ENCODE results near the gene LKAAEAR1.

Gene LKAAEAR1

DNA sequence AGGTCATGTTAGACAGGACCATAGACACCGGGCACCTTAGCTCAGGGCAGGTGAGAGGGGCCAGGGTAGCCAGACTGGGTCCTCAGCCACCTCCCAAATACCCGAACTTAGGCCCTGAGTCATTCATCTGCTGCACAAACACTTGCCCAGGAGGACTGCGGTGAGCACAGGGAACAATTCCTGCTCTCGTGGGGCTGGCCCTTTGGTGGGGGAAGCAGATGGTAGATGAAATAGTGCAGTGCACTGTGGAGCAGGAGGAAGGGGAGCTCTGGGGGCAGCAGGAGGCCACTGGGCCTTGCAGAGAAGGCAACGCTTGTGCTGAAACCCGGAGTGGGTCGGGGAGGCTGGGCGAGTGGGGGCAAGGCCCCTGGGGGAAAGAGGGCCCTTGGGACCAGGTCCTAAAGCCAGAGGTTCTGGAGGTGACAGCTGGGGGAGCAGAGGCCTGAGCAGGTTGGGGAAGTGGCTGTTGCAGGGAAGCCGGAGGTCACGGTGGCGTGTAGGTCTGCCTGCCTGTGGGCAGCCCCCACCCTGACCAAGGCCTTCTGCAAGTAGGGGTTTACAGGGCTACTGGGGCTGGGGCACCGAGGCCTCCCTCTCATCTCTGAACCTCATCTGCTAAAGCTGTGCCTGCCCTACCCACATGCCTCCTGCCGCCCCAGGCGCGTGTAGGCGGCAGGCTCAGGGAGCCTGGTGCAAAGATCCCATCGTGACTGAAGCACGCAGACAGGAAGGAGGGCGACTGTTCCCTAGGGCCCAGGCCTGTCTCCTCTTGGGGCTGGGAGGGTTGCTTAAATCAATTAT is 27.8 kb upstream of the LKAAEAR1 start:
- no peak overlapping the region for H3K9ac ChIP-seq (ENCODE audit: low read length in 5 of 5)
- H3K4me3 ChIP-seq (ENCODE audit: low read depth in 1 of 5, low read length in 5 of 5), result no peak overlapping the region
- H3K36me3 ChIP-seq (ENCODE audit: control insufficient read depth in 5 of 5, insufficient read depth in 5 of 5, low read length in 5 of 5), result no peaks in the 10 kb centered on the region
- no peak overlapping the region for H3K27ac ChIP-seq (ENCODE audit: low read depth, low read length)
- peaks cover 0 to 7% (median 0%) of the 10 kb centered on the region in 5 donors for H3K4me1 ChIP-seq (ENCODE audit: control insufficient read depth in 5 of 5, insufficient read depth in 5 of 5, low read length in 5 of 5)
- H3K27me3 ChIP-seq (ENCODE audit: control insufficient read depth in 5 of 5, insufficient read depth in 4 of 5, low read length in 5 of 5), result peaks cover 0 to 20% (median 13%) of the 10 kb centered on the region in 5 donors
- H3K9me3 ChIP-seq (ENCODE audit: control insufficient read depth in 5 of 5, low read length in 5 of 5), result no peaks in the 10 kb centered on the region

GRCh38 chr20:64110411-64111068 is 26.3 kb upstream of the LKAAEAR1 start:
- Histone ChIP-seq H3K27ac (ENCODE audit: low read depth, low read length) (no peak overlapping the region), H3K9ac (ENCODE audit: low read length in 5 of 5) (no peak overlapping the region)

DNA sequence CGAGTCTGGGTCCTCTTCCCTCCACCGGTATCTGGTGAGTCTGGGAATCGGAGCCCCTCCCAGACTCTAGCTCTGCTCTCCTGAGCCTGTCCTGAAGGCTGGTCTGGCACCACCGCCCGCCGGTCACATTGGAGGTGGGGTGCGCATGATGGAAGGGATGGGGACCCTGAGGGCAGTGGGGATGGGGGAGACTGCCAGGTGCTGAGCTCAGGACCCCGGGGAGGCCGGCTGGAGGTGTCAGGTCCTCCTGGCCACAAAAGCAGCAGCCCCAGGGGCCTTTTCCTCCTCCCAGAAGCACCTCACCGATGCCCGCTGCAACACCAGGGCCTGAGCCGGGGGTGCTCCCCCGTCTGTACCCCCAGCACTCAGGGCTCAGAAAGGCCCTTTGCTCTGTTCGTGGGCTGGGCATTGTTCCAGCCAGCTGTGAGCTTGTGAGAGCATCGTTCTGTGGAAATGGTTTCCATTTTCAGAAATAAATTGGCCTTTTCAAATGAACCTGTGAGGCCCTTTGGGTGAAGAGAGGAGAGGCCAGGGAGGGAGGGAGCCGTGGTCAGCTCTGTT is 25.7 kb upstream of the LKAAEAR1 start:
- no peak overlapping the region for H3K27ac ChIP-seq (ENCODE audit: low read depth, low read length)

More at GRCh38 chr20:64110411-64111068, 26.3 kb upstream of the LKAAEAR1 start:
- Histone ChIP-seq H3K27me3 (ENCODE audit: control insufficient read depth in 5 of 5, insufficient read depth in 4 of 5, low read length in 5 of 5) (peaks cover 0 to 28% (median 19%) of the 10 kb centered on the region in 5 donors), H3K4me3 (ENCODE audit: low read depth in 1 of 5, low read length in 5 of 5) (no peak overlapping the region), H3K4me1 (ENCODE audit: control insufficient read depth in 5 of 5, insufficient read depth in 5 of 5, low read length in 5 of 5) (peaks cover 0 to 7% (median 0%) of the 10 kb centered on the region in 5 donors), H3K9me3 (ENCODE audit: control insufficient read depth in 5 of 5, low read length in 5 of 5) (no peaks in the 10 kb centered on the region), H3K36me3 (ENCODE audit: control insufficient read depth in 5 of 5, insufficient read depth in 5 of 5, low read length in 5 of 5) (no peaks in the 10 kb centered on the region)

DNA sequence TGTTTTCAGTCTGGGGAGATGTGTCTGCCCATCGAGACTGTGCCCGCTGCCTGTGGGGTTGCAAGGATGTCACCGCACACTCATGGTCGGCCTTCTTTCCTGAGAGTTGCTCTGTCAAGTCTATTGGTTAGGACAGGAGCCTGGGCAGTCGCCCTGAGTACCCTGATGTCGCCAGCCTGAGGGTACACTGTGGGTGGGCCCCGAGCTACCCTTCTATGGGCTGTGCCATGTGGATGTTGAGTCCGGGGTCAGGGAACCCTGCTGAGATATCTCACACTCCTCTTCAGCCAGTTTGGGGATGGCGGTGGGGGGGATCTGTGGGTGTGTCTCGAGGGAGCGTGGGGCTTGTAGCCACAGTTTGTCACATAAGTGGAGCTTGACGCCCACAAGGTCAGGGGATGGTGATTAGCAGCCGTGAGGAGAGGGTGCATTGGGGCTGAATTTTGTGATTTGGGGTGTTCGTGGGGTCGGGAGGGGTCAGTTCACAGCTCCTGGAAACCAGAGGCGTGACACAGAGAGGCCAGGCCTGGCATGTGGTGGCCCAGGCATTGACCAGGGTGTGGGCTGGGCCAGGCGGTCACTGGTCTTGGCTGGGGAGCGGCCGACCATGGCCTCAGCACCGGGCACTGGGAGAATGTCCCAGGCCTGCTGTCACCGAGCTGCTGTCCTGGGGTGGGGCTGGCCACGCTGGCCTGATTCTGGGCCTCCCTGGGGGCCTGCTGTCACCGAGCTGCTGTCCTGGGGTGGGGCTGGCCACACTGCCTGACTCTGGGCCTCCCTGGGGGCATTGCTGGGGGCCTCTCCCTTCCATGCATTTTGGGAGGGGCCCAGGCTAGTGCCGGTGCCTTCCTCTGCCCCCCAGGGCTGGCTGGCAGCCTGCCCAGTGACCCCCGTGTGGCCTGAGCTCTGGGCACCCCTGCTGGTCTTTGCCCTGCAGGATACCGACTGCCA is 24.8 kb upstream of the LKAAEAR1 start:
- no peaks in the 10 kb centered on the region for H3K36me3 ChIP-seq (ENCODE audit: control insufficient read depth in 5 of 5, insufficient read depth in 5 of 5, low read length in 5 of 5)
- no peak overlapping the region for H3K27ac ChIP-seq (ENCODE audit: low read depth, low read length)
- H3K9me3 ChIP-seq (ENCODE audit: control insufficient read depth in 5 of 5, low read length in 5 of 5), result no peaks in the 10 kb centered on the region
- H3K4me1 ChIP-seq (ENCODE audit: control insufficient read depth in 5 of 5, insufficient read depth in 5 of 5, low read length in 5 of 5), result peaks cover 0 to 7% (median 0%) of the 10 kb centered on the region in 5 donors
- H3K9ac ChIP-seq (ENCODE audit: low read length in 5 of 5), result no peak overlapping the region
- no peak overlapping the region for H3K4me3 ChIP-seq (ENCODE audit: low read depth in 1 of 5, low read length in 5 of 5)
- peaks cover 0 to 36% (median 29%) of the 10 kb centered on the region in 5 donors for H3K27me3 ChIP-seq (ENCODE audit: control insufficient read depth in 5 of 5, insufficient read depth in 4 of 5, low read length in 5 of 5)

More for the DNA sequence above, 25.7 kb upstream of the LKAAEAR1 start:
- Histone ChIP-seq H3K27me3 (ENCODE audit: control insufficient read depth in 5 of 5, insufficient read depth in 4 of 5, low read length in 5 of 5) (peaks cover 0 to 29% (median 22%) of the 10 kb centered on the region in 5 donors), H3K36me3 (ENCODE audit: control insufficient read depth in 5 of 5, insufficient read depth in 5 of 5, low read length in 5 of 5) (no peaks in the 10 kb centered on the region), H3K9me3 (ENCODE audit: control insufficient read depth in 5 of 5, low read length in 5 of 5) (no peaks in the 10 kb centered on the region), H3K9ac (ENCODE audit: low read length in 5 of 5) (no peak overlapping the region), H3K4me1 (ENCODE audit: control insufficient read depth in 5 of 5, insufficient read depth in 5 of 5, low read length in 5 of 5) (peaks cover 0 to 7% (median 0%) of the 10 kb centered on the region in 5 donors), H3K4me3 (ENCODE audit: low read depth in 1 of 5, low read length in 5 of 5) (no peak overlapping the region)

GRCh38 chr20:64107736-64108457 is 23.7 kb upstream of the LKAAEAR1 start:
- Histone ChIP-seq H3K36me3 (ENCODE audit: control insufficient read depth in 5 of 5, insufficient read depth in 5 of 5, low read length in 5 of 5) (no peaks in the 10 kb centered on the region), H3K27me3 (ENCODE audit: control insufficient read depth in 5 of 5, insufficient read depth in 4 of 5, low read length in 5 of 5) (peaks cover 0 to 46% (median 35%) of the 10 kb centered on the region in 5 donors), H3K9ac (ENCODE audit: low read length in 5 of 5) (no peak overlapping the region), H3K27ac (ENCODE audit: low read depth, low read length) (no peak overlapping the region), H3K4me3 (ENCODE audit: low read depth in 1 of 5, low read length in 5 of 5) (no peak overlapping the region), H3K9me3 (ENCODE audit: control insufficient read depth in 5 of 5, low read length in 5 of 5) (no peaks in the 10 kb centered on the region), H3K4me1 (ENCODE audit: control insufficient read depth in 5 of 5, insufficient read depth in 5 of 5, low read length in 5 of 5) (peaks cover 0 to 7% (median 0%) of the 10 kb centered on the region in 5 donors)

- Histone ChIP-seq H3K27ac (ENCODE audit: low read depth, low read length) (no peak within 1 kb of the TSS), H3K27me3 (ENCODE audit: control insufficient read depth in 5 of 5, insufficient read depth in 4 of 5, low read length in 5 of 5) (peaks cover 0 to 49% (median 37%) of the 10 kb centered on the region in 5 donors), H3K9me3 (ENCODE audit: control insufficient read depth in 5 of 5, low read length in 5 of 5) (no peaks in the 10 kb centered on the region), H3K9ac (ENCODE audit: low read length in 5 of 5) (no peak within 1 kb of the TSS), H3K4me3 (ENCODE audit: low read depth in 1 of 5, low read length in 5 of 5) (no peak within 1 kb of the TSS), H3K4me1 (ENCODE audit: control insufficient read depth in 5 of 5, insufficient read depth in 5 of 5, low read length in 5 of 5) (peaks cover 0 to 13% (median 2%) of the 10 kb centered on the region in 5 donors), H3K36me3 (ENCODE audit: control insufficient read depth in 5 of 5, insufficient read depth in 5 of 5, low read length in 5 of 5) (no peaks in the 10 kb centered on the region)
These were observed 23.0 kb upstream of the LKAAEAR1 start, which contains the start of gene NPBWR2 for GRCh38 chr20:64106981-64107735. TSS of gene NPBWR2 (minus strand) at chr20:64107565. CDS start at chr20:64106831, 734 bp downstream.

- H3K4me1 ChIP-seq (ENCODE audit: control insufficient read depth in 5 of 5, insufficient read depth in 5 of 5, low read length in 5 of 5), result peaks cover 0 to 18% (median 7%) of the 10 kb centered on the region in 5 donors
- H3K9me3 ChIP-seq (ENCODE audit: control insufficient read depth in 5 of 5, low read length in 5 of 5), result no peaks in the 10 kb centered on the region
- H3K9ac ChIP-seq (ENCODE audit: low read length in 5 of 5), result no peak overlapping the region
- H3K27ac ChIP-seq (ENCODE audit: low read depth, low read length), result no peak overlapping the region
- no peak overlapping the region for H3K4me3 ChIP-seq (ENCODE audit: low read depth in 1 of 5, low read length in 5 of 5)
- no peaks in the 10 kb centered on the region for H3K36me3 ChIP-seq (ENCODE audit: control insufficient read depth in 5 of 5, insufficient read depth in 5 of 5, low read length in 5 of 5)
- peaks cover 4 to 54% (median 42%) of the 10 kb centered on the region in 5 donors for H3K27me3 ChIP-seq (ENCODE audit: control insufficient read depth in 5 of 5, insufficient read depth in 4 of 5, low read length in 5 of 5)
These were observed 22.3 kb upstream of the LKAAEAR1 start for GRCh38 chr20:64106435-64106961.

DNA sequence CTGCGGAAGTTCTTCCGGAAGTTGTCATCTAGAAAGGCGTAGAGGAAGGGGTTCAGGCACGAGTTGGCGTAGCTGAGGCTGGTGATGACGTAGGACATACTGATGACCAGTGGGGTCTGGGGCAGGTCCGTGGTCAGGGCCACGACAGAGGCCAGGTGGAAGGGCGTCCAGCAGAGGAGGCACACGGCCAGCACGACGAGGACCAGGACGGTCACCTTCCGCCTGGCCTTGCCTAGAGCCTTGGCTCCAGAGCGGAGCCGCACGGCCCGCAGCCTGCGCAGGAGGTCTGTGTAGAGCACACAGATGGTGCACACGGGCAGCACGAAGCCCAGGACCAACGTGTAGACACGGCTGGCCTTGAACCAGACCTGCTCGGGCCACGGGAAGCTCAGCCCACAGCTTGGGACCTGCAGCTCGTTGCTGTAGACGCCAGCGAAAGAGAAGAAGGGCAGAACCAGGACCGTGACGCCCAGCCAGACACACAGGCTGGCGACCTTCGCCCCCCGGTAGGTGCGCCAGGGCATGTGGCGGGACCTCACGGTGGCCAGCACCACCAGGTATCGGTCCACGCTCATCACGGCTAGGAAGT is 21.7 kb upstream of the LKAAEAR1 start:
- no peak overlapping the region for H3K27ac ChIP-seq (ENCODE audit: low read depth, low read length)
- H3K36me3 ChIP-seq (ENCODE audit: control insufficient read depth in 5 of 5, insufficient read depth in 5 of 5, low read length in 5 of 5), result no peaks in the 10 kb centered on the region
- peaks cover 0 to 18% (median 7%) of the 10 kb centered on the region in 5 donors for H3K4me1 ChIP-seq (ENCODE audit: control insufficient read depth in 5 of 5, insufficient read depth in 5 of 5, low read length in 5 of 5)
- H3K27me3 ChIP-seq (ENCODE audit: control insufficient read depth in 5 of 5, insufficient read depth in 4 of 5, low read length in 5 of 5), result peaks cover 5 to 59% (median 48%) of the 10 kb centered on the region in 5 donors
- H3K4me3 ChIP-seq (ENCODE audit: low read depth in 1 of 5, low read length in 5 of 5), result no peak overlapping the region
- no peaks in the 10 kb centered on the region for H3K9me3 ChIP-seq (ENCODE audit: control insufficient read depth in 5 of 5, low read length in 5 of 5)
- no peak overlapping the region for H3K9ac ChIP-seq (ENCODE audit: low read length in 5 of 5)

Measured in subcutaneous abdominal adipose tissue (tissue), 5 donors.